GM23338 (cell line): ENCODE results near the gene NSMCE1. TPM values are rescaled to one million over a fixed set of nuclear protein-coding genes. Genes with fewer than 3 reads are reported as not detected.

ENCODE experiments used
- ATAC-seq: fragments of 200-7000 bp; cut with Tn5 transposase; 3 replicates; pipeline ENCODE4 v1.9.1; 2020
- DNase-seq: peaks from one replicate; pipeline ENCODE4 v3.0.0-alpha.2; 2015; ENCODE audit warnings: low spot score
- H2AFZ ChIP-seq: fragments of 200-600 bp; sonication (generic); 2 replicates; pipeline ENCODE4 v1.8.0; 2016; ENCODE audit warnings: antibody characterized with exemption, mild to moderate bottlenecking, moderate library complexity
- H3F3A ChIP-seq: fragments of 200-600 bp; sonication (generic); replicated peaks from 2 replicates; pipeline ENCODE4 v1.8.0; 2017; ENCODE audit warnings: antibody characterized with exemption, mixed run types, low read depth
- H3K27ac ChIP-seq: fragments of 200-600 bp; sonication (generic); 2 replicates; pipeline ENCODE4 v1.6.1; 2016; ENCODE audit warnings: low read depth
- H3K27me3 ChIP-seq: fragments of 200-600 bp; sonication (generic); 2 replicates; pipeline ENCODE4 v1.8.0; 2016; ENCODE audit warnings: mild to moderate bottlenecking, mixed run types, moderate library complexity; ENCODE audit not compliant: insufficient read depth
- H3K36me3 ChIP-seq: fragments of 200-600 bp; sonication (generic); 2 replicates; pipeline ENCODE4 v1.8.0; 2016; ENCODE audit warnings: mild to moderate bottlenecking; ENCODE audit not compliant: insufficient read depth
- H3K4me1 ChIP-seq: fragments of 200-600 bp; sonication (generic); 2 replicates; pipeline ENCODE4 v1.8.0; 2016; ENCODE audit warnings: mild to moderate bottlenecking, moderate library complexity; ENCODE audit not compliant: insufficient read depth
- H3K4me2 ChIP-seq: fragments of 200-600 bp; sonication (generic); 2 replicates; pipeline ENCODE4 v1.7.1; 2017; ENCODE audit warnings: mixed run types
- H3K4me3 ChIP-seq: fragments of 200-600 bp; sonication (generic); 2 replicates; pipeline ENCODE4 v1.6.1; 2016; ENCODE audit warnings: mixed run types
- H3K79me2 ChIP-seq: fragments of 200-600 bp; sonication (generic); replicated peaks from 2 replicates; pipeline ENCODE4 v1.8.0; 2017; ENCODE audit warnings: mild to moderate bottlenecking; ENCODE audit not compliant: insufficient read depth
- H3K9me2 ChIP-seq: fragments of 200-600 bp; sonication (generic); 2 replicates; pipeline ENCODE4 v1.8.0; 2017; ENCODE audit not compliant: insufficient read depth
- H4K20me1 ChIP-seq: fragments of 200-600 bp; sonication (generic); replicated peaks from 2 replicates; pipeline ENCODE4 v1.8.0; 2017; ENCODE audit warnings: mild to moderate bottlenecking; ENCODE audit not compliant: insufficient read depth
- H3K27ac Mint-ChIP-seq: 2 replicates; pipeline ENCODE4 v1.8.0; 2020; ENCODE audit warnings: inconsistent platforms, mild to moderate bottlenecking, moderate library complexity, mixed read lengths
- H3K27me3 Mint-ChIP-seq: 3 replicates; pipeline ENCODE4 v1.8.0; 2022; ENCODE audit warnings: low read depth, mild to moderate bottlenecking, moderate library complexity, mixed read lengths, inconsistent platforms; ENCODE audit not compliant: insufficient read depth, poor library complexity
- H3K36me3 Mint-ChIP-seq: 3 replicates; pipeline ENCODE4 v1.8.0; 2021; ENCODE audit warnings: low read depth, mild to moderate bottlenecking, inconsistent platforms, moderate library complexity, mixed read lengths
- H3K4me1 Mint-ChIP-seq: 3 replicates; pipeline ENCODE4 v1.8.0; 2020; ENCODE audit warnings: mild to moderate bottlenecking, inconsistent platforms, mixed read lengths
- H3K4me3 Mint-ChIP-seq: 3 replicates; pipeline ENCODE4 v1.8.0; 2021; ENCODE audit warnings: moderate library complexity, mild to moderate bottlenecking, inconsistent platforms, mixed read lengths
- H3K9me3 Mint-ChIP-seq: 3 replicates; pipeline ENCODE4 v1.8.0; 2020; ENCODE audit warnings: moderate library complexity, mild to moderate bottlenecking, inconsistent platforms, mixed read lengths
- CREB1 ChIP-seq: fragments of 250-450 bp; sonication (Bioruptor Pico); IDR thresholded peaks from 2 replicates; pipeline ENCODE4 v1.5.0; 2020; ENCODE audit warnings: low read depth, mild to moderate bottlenecking, moderate library complexity
- EZH2 ChIP-seq: fragments of 200-600 bp; sonication (generic); IDR thresholded peaks from one replicate; pipeline ENCODE4 v1.8.0; 2017; ENCODE audit warnings: antibody characterized with exemption, mild to moderate bottlenecking, low read depth; ENCODE audit not compliant: unreplicated experiment
- EZH2phosphoT487 ChIP-seq: fragments of 200-600 bp; sonication (generic); IDR thresholded peaks from one replicate; pipeline ENCODE4 v1.8.1; 2018; ENCODE audit warnings: antibody characterized with exemption; ENCODE audit not compliant: unreplicated experiment
- JUNB ChIP-seq: IDR thresholded peaks from one replicate; pipeline ENCODE4 v1.6.1; 2016; ENCODE audit warnings: antibody characterized with exemption; ENCODE audit not compliant: unreplicated experiment
- NANOG ChIP-seq: IDR thresholded peaks from 2 replicates; pipeline ENCODE4 v1.6.1; 2016; ENCODE audit warnings: antibody characterized with exemption, borderline replicate concordance
- STAT1 ChIP-seq: IDR thresholded peaks from one replicate; pipeline ENCODE4 v1.6.1; 2016; ENCODE audit warnings: antibody characterized with exemption; ENCODE audit not compliant: unreplicated experiment
- ZNF114 ChIP-seq: fragments of 250-450 bp; sonication (Bioruptor Pico); IDR thresholded peaks from 2 replicates; pipeline ENCODE4 v1.5.0; 2020; ENCODE audit warnings: mild to moderate bottlenecking, moderate library complexity
- ZNF331 ChIP-seq: fragments of 250-450 bp; sonication (Bioruptor Pico); IDR thresholded peaks from 2 replicates; pipeline ENCODE4 v1.5.0; 2020; ENCODE audit warnings: low read depth, mild to moderate bottlenecking, moderate library complexity
- polyA plus RNA-seq: library from polyadenylated mRNA; unstranded; fragments of >200 nt; fragmentation: Nextera tagmentation; extraction: Ambion mirVana; gene quantifications from 2 replicates; pipeline ENCODE4 v1.2.1, GENCODE V29; 2016
- total RNA-seq: library from RNA; depleted of rRNA; stranded (reverse); fragments of >200 nt; shearing (Covaris generic); gene quantifications from 2 replicates; pipeline ENCODE4 v1.2.3, GENCODE V29; 2014
- TF ChIP-seq, protein P1 (sequence below): IDR thresholded peaks from 2 replicates; pipeline ENCODE4 v1.6.1; 2016; ENCODE audit warnings: antibody characterized with exemption
- TF ChIP-seq, protein P2 (sequence below): IDR thresholded peaks from one replicate; pipeline ENCODE4 v1.6.1; 2018; ENCODE audit warnings: antibody characterized with exemption; ENCODE audit not compliant: unreplicated experiment

Gene NSMCE1
- total and polyA plus RNA-seq, 2 experiments from 2014 or later, result 30.6 to 50.8 TPM

DNA sequence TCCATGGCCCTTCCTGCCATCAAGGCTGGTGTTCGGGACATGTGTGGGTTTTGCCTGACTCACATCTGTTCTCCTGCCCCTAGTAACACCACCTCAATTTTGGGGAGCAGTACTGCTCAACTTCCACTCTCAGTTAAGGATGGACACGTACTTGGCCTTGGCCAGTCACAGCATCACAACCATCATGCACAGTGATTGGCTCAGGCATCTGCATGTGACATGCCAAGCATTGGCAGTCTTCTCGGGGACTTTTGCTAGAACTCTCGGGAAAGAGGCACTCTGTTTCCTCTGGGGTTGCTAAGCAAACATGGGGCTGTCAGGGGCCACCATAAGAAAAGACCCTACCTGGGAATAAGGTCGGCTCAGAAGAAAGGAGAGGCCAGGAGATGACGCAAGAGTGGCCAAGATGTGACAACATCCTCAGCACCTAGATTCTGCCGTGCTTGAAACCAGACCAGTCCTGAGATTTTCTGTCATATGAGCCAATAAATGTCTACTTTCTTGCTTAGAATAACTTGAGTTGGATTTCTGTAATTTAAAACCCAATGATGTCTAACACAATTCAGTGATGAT, 77.1 kb downstream of the NSMCE1 start:
- no peak overlapping the region for H3K4me2 ChIP-seq
- no peaks in the 10 kb centered on the region for H3F3A ChIP-seq
- no peaks in the 10 kb centered on the region for H3K36me3 ChIP-seq
- H3K79me2 ChIP-seq, result no peaks in the 10 kb centered on the region
- Mint-ChIP-seq H3K36me3 (no peaks in the 10 kb centered on the region), H3K9me3 (peaks cover 26% of the 10 kb centered on the region; the same call in 2 of the 3 replicates), H3K4me1 (no peaks in the 10 kb centered on the region), H3K4me3 (no peak overlapping the region), H3K27ac (no peak overlapping the region; the same call in 1 of the 2 replicates), H3K27me3 (peaks cover 8% of the 10 kb centered on the region)
- H3K4me3 ChIP-seq, result no peak overlapping the region
- no peak for TF ChIP-seq CREB1
- TF ChIP-seq, protein P1, sequence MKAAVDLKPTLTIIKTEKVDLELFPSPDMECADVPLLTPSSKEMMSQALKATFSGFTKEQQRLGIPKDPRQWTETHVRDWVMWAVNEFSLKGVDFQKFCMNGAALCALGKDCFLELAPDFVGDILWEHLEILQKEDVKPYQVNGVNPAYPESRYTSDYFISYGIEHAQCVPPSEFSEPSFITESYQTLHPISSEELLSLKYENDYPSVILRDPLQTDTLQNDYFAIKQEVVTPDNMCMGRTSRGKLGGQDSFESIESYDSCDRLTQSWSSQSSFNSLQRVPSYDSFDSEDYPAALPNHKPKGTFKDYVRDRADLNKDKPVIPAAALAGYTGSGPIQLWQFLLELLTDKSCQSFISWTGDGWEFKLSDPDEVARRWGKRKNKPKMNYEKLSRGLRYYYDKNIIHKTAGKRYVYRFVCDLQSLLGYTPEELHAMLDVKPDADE, result no peak
- no peak for TF ChIP-seq EZH2
- no peak for TF ChIP-seq JUNB
- no peak for TF ChIP-seq ZNF331 (CRISPR knock-in tag)
- 0 out of 2 replicates have a peak overlapping the region, but pooled peaks have one; percentile 38 for H2AFZ ChIP-seq
- H3K9me2 ChIP-seq, result no peaks in the 10 kb centered on the region
- no peak for ATAC-seq
- no peaks in the 10 kb centered on the region for H4K20me1 ChIP-seq
- no peaks in the 10 kb centered on the region for H3K27me3 ChIP-seq
- H3K27ac ChIP-seq, result no peak overlapping the region
- no peaks in the 10 kb centered on the region for H3K4me1 ChIP-seq
- DNase-seq, result peak; percentile 30

DNA sequence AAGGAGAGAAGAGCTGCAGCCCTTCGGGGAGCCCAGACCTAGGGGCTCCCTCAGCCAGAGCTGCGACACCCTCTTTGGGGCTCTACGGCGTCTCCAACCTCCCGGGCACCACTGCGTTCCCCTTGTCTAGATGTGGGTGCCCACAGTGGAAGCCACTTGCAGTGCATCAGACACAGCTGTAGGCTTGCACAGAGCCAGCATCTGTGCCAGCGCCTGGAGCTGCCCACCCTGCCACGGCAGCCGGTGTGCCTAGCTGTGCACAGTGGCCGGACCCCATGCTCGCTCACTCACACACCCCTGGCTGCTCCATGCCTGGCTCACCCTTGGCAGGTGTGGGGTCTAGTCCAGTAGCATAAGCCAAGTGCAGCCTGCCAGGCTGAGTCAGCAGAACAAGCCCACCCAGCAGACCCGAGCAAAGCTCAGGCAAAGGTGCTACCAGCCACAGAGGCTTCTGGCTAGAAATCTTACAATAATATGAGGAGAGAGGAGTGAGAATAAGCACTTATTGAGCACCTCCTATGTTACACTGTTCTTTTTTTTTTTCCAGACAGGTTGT, 78.2 kb downstream of the NSMCE1 start:
- Histone ChIP-seq H3K27me3 (no peaks in the 10 kb centered on the region), H2AFZ (no peak overlapping the region; the same call in 1 of the 2 replicates), H3K9me2 (no peaks in the 10 kb centered on the region), H3K79me2 (no peaks in the 10 kb centered on the region), H3F3A (no peaks in the 10 kb centered on the region), H4K20me1 (no peaks in the 10 kb centered on the region), H3K4me3 (no peak overlapping the region), H3K4me1 (no peaks in the 10 kb centered on the region), H3K4me2 (no peak overlapping the region), H3K36me3 (no peaks in the 10 kb centered on the region), H3K27ac (no peak overlapping the region)
- no peak for DNase-seq
- Mint-ChIP-seq H3K4me3 (no peak overlapping the region), H3K4me1 (no peaks in the 10 kb centered on the region), H3K27me3 (peaks cover 7% of the 10 kb centered on the region), H3K27ac (no peak overlapping the region), H3K36me3 (no peaks in the 10 kb centered on the region), H3K9me3 (peaks cover 21% of the 10 kb centered on the region; the same call in 2 of the 3 replicates)
- ATAC-seq, result no peak
- no peak for TF ChIP-seq ZNF114 (CRISPR knock-in tag)
- no peak for TF ChIP-seq ZNF331 (CRISPR knock-in tag)
- TF ChIP-seq JUNB, result no peak
- no peak for TF ChIP-seq NANOG
- no peak for TF ChIP-seq STAT1
- TF ChIP-seq, protein P1, result no peak
- TF ChIP-seq, protein P2, sequence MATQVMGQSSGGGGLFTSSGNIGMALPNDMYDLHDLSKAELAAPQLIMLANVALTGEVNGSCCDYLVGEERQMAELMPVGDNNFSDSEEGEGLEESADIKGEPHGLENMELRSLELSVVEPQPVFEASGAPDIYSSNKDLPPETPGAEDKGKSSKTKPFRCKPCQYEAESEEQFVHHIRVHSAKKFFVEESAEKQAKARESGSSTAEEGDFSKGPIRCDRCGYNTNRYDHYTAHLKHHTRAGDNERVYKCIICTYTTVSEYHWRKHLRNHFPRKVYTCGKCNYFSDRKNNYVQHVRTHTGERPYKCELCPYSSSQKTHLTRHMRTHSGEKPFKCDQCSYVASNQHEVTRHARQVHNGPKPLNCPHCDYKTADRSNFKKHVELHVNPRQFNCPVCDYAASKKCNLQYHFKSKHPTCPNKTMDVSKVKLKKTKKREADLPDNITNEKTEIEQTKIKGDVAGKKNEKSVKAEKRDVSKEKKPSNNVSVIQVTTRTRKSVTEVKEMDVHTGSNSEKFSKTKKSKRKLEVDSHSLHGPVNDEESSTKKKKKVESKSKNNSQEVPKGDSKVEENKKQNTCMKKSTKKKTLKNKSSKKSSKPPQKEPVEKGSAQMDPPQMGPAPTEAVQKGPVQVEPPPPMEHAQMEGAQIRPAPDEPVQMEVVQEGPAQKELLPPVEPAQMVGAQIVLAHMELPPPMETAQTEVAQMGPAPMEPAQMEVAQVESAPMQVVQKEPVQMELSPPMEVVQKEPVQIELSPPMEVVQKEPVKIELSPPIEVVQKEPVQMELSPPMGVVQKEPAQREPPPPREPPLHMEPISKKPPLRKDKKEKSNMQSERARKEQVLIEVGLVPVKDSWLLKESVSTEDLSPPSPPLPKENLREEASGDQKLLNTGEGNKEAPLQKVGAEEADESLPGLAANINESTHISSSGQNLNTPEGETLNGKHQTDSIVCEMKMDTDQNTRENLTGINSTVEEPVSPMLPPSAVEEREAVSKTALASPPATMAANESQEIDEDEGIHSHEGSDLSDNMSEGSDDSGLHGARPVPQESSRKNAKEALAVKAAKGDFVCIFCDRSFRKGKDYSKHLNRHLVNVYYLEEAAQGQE, result no peak
- TF ChIP-seq EZH2phosphoT487, result no peak
